Upper lobe of left lung (tissue), 4 donors: ENCODE measurements around the gene PRKAG2.

Source experiments
- EP300 ChIP-seq, 4 donors: sonication (generic); formaldehyde crosslinking; IDR thresholded peaks; one replicate each; pipeline ENCODE4 v1.5.1; 2017; ENCODE audit warnings: antibody characterized with exemption in 4 of 4, control low read depth in 2 of 4
- POLR2A ChIP-seq, 4 donors: fragments of 450-650 bp; IDR thresholded peaks; one replicate each; pipeline ENCODE4 v1.5.1; 2016 to 2017; ENCODE audit warnings: antibody characterized with exemption in 4 of 4, mild to moderate bottlenecking in 2 of 4
- POLR2AphosphoS5 ChIP-seq, 2 donors: sonication (generic); formaldehyde crosslinking; IDR thresholded peaks; one replicate each; pipeline ENCODE4 v1.5.1; 2017; ENCODE audit warnings: antibody characterized with exemption in 2 of 2
- TF ChIP-seq, protein P1 (sequence below), 6 experiments: fragments of 450-650 bp in 4 of 6; fragments of 200-600 bp in 2 of 6; sonication (generic) in 2 of 6; IDR thresholded peaks; one replicate each; pipeline ENCODE4 v1.5.1; 2016 to 2019; ENCODE audit warnings: antibody characterized with exemption in 6 of 6

DNA sequence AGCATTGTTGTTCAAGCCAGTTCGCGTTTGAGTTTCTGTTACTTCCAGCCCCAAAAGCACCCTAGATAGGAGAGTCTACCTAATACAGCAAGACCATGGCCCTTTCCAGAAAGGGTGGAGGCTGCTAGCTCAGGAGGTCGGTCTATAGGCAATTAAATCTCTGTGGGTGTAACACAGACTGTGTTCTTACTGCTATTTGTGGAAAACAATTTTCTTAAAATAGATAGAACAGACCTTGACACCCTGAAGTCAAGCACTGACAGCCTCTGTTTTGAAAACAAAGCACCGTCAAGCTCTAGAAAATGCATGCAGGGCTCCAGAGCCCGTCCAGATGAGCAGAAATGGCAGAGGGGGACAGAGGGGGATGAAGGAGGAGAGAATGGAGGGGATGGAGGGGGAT, 156.6 kb downstream of the PRKAG2 start:
- TF ChIP-seq, protein P1, sequence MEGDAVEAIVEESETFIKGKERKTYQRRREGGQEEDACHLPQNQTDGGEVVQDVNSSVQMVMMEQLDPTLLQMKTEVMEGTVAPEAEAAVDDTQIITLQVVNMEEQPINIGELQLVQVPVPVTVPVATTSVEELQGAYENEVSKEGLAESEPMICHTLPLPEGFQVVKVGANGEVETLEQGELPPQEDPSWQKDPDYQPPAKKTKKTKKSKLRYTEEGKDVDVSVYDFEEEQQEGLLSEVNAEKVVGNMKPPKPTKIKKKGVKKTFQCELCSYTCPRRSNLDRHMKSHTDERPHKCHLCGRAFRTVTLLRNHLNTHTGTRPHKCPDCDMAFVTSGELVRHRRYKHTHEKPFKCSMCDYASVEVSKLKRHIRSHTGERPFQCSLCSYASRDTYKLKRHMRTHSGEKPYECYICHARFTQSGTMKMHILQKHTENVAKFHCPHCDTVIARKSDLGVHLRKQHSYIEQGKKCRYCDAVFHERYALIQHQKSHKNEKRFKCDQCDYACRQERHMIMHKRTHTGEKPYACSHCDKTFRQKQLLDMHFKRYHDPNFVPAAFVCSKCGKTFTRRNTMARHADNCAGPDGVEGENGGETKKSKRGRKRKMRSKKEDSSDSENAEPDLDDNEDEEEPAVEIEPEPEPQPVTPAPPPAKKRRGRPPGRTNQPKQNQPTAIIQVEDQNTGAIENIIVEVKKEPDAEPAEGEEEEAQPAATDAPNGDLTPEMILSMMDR (IDR thresholded peaks at IDR 0.05) = no peak
- TF ChIP-seq POLR2AphosphoS5 (IDR thresholded peaks at IDR 0.05) (no peak), EP300 (IDR thresholded peaks at IDR 0.05) (no peak), POLR2A (IDR thresholded peaks at IDR 0.05) (no peak)
